Neural progenitor cell (in vitro differentiated cells): ENCODE measurements around the gene ACD. TPM values are rescaled to one million over a fixed set of nuclear protein-coding genes. Genes with fewer than 3 reads are reported as not detected.

Experiments
- DNase-seq: peaks from one replicate; pipeline ENCODE4 v3.0.0-alpha.2; 2016; ENCODE audit warnings: low spot score
- H2AFZ ChIP-seq: fragments of 200-600 bp; sonication (generic); replicated peaks from 2 replicates; pipeline ENCODE4 v1.6.1; 2016; ENCODE audit warnings: antibody characterized with exemption
- H3F3A ChIP-seq: fragments of 200-600 bp; sonication (generic); 2 replicates; pipeline ENCODE4 v1.6.1; 2016; ENCODE audit warnings: antibody characterized with exemption, low read depth
- H3K27ac ChIP-seq: fragments of 200-600 bp; sonication (generic); 2 replicates; pipeline ENCODE4 v1.5.1; 2016; ENCODE audit warnings: mild to moderate bottlenecking
- H3K27me3 ChIP-seq: fragments of 200-600 bp; sonication (generic); 2 replicates; pipeline ENCODE4 v1.6.1; 2016; ENCODE audit warnings: mild to moderate bottlenecking, moderate library complexity
- H3K36me3 ChIP-seq: fragments of 200-600 bp; sonication (generic); 2 replicates; pipeline ENCODE4 v1.5.1; 2016
- H3K4me1 ChIP-seq: fragments of 200-600 bp; sonication (generic); 2 replicates; pipeline ENCODE4 v1.6.1; 2016; ENCODE audit warnings: mixed run types
- H3K4me2 ChIP-seq: fragments of 200-600 bp; sonication (generic); 2 replicates; pipeline ENCODE4 v1.6.1; 2016
- H3K4me3 ChIP-seq: fragments of 200-600 bp; sonication (generic); 2 replicates; pipeline ENCODE4 v1.5.1; 2016
- H3K79me2 ChIP-seq: fragments of 200-600 bp; sonication (generic); 2 replicates; pipeline ENCODE4 v1.6.1; 2016; ENCODE audit warnings: low read depth
- H3K9ac ChIP-seq: fragments of 200-600 bp; sonication (generic); 2 replicates; pipeline ENCODE4 v1.6.1; 2016
- H3K9me3 ChIP-seq: fragments of 200-600 bp; sonication (generic); 2 replicates; pipeline ENCODE4 v1.5.1; 2016; ENCODE audit warnings: low read depth
- H4K20me1 ChIP-seq: fragments of 200-600 bp; sonication (generic); 2 replicates; pipeline ENCODE4 v1.6.1; 2016; ENCODE audit warnings: low read depth
- H3K27ac Mint-ChIP-seq: 3 replicates; pipeline ENCODE4 v1.8.0; 2021; ENCODE audit warnings: mixed read lengths
- H3K27me3 Mint-ChIP-seq: 2 replicates; pipeline ENCODE4 v1.8.0; 2022; ENCODE audit warnings: low read depth, mild to moderate bottlenecking, inconsistent platforms, moderate library complexity, mixed read lengths; ENCODE audit not compliant: insufficient read depth
- H3K36me3 Mint-ChIP-seq: 3 replicates; pipeline ENCODE4 v1.8.0; 2021; ENCODE audit warnings: mixed read lengths
- H3K4me1 Mint-ChIP-seq: 3 replicates; pipeline ENCODE4 v1.8.0; 2021; ENCODE audit warnings: mixed read lengths
- H3K4me3 Mint-ChIP-seq: 3 replicates; pipeline ENCODE4 v1.8.0; 2021; ENCODE audit warnings: mild to moderate bottlenecking, moderate library complexity, mixed read lengths
- H3K9me3 Mint-ChIP-seq: 3 replicates; pipeline ENCODE4 v1.8.0; 2020; ENCODE audit warnings: mixed read lengths
- CTCF ChIP-seq: fragments of 200-600 bp; sonication (generic); IDR thresholded peaks from 2 replicates; pipeline ENCODE4 v1.5.1; 2017; ENCODE audit warnings: antibody characterized with exemption, mild to moderate bottlenecking
- EZH2 ChIP-seq: fragments of 200-600 bp; sonication (generic); IDR thresholded peaks from 2 replicates; pipeline ENCODE4 v1.6.1; 2017; ENCODE audit warnings: antibody characterized with exemption, mild to moderate bottlenecking, moderate library complexity
- EZH2phosphoT487 ChIP-seq: fragments of 200-600 bp; sonication (generic); IDR thresholded peaks from 2 replicates; pipeline ENCODE4 v1.6.1; 2017; ENCODE audit warnings: antibody characterized with exemption
- total RNA-seq: library from RNA; depleted of rRNA; stranded (reverse); fragments of >200 nt; gene quantifications from 2 replicates; pipeline ENCODE4 v1.2.3, GENCODE V29; 2015; ENCODE audit warnings: low replicate concordance

Gene ACD
- total RNA-seq, 1 donor from 2014 or later = 11.5 TPM

- peak overlapping the region; percentile 43 for H3K4me3 Mint-ChIP-seq
- no peak overlapping the region for H3K4me3 ChIP-seq
These were observed 5.6 kb downstream of the ACD start for GRCh38 chr16:67654403-67654911.

GRCh38 chr16:67653789-67654402 lies 6.2 kb downstream of the ACD start:
- Histone ChIP-seq H3K79me2 (peaks cover 2% of the 10 kb centered on the region), H3K4me2 (peak overlapping the region; percentile 83), H3K4me3 (peak overlapping the region; percentile 46), H4K20me1 (peaks cover 69% of the 10 kb centered on the region), H3K27ac (no peak overlapping the region), H3K4me1 (peaks cover 7% of the 10 kb centered on the region), H3K36me3 (no peaks in the 10 kb centered on the region), H3F3A (peaks cover 8% of the 10 kb centered on the region), H3K9me3 (no peaks in the 10 kb centered on the region), H2AFZ (no peak overlapping the region), H3K9ac (no peak overlapping the region), H3K27me3 (peaks cover 36% of the 10 kb centered on the region)
- Mint-ChIP-seq H3K27ac (no peak overlapping the region), H3K36me3 (no peaks in the 10 kb centered on the region), H3K27me3 (peaks cover 37% of the 10 kb centered on the region), H3K4me3 (peak overlapping the region; percentile 91), H3K9me3 (no peaks in the 10 kb centered on the region), H3K4me1 (peaks cover 10% of the 10 kb centered on the region)
- DNase-seq = no peak
- TF ChIP-seq EZH2 = no peak
- no peak for TF ChIP-seq CTCF
- no peak for TF ChIP-seq EZH2phosphoT487

More at GRCh38 chr16:67654403-67654911, 5.6 kb downstream of the ACD start:
- Mint-ChIP-seq H3K36me3 (no peaks in the 10 kb centered on the region), H3K27ac (no peak overlapping the region), H3K27me3 (peaks cover 37% of the 10 kb centered on the region), H3K9me3 (no peaks in the 10 kb centered on the region), H3K4me1 (peaks cover 10% of the 10 kb centered on the region)
- Histone ChIP-seq H4K20me1 (peaks cover 74% of the 10 kb centered on the region), H3K9ac (no peak overlapping the region), H3K27me3 (peaks cover 33% of the 10 kb centered on the region), H3K4me1 (peaks cover 10% of the 10 kb centered on the region), H3K36me3 (no peaks in the 10 kb centered on the region), H3K27ac (no peak overlapping the region), H3F3A (peaks cover 8% of the 10 kb centered on the region), H3K4me2 (no peak overlapping the region), H3K79me2 (peaks cover 8% of the 10 kb centered on the region), H2AFZ (no peak overlapping the region), H3K9me3 (no peaks in the 10 kb centered on the region)
- no peak for DNase-seq
- TF ChIP-seq CTCF (no peak), EZH2phosphoT487 (no peak), EZH2 (no peak)

- Histone ChIP-seq H3K9ac (no peak overlapping the region), H3K27ac (no peak overlapping the region), H3K4me2 (peak overlapping the region; percentile 83), H3K36me3 (no peaks in the 10 kb centered on the region), H3K4me1 (peaks cover 7% of the 10 kb centered on the region), H3F3A (peaks cover 8% of the 10 kb centered on the region), H3K79me2 (no peaks in the 10 kb centered on the region), H3K4me3 (peak overlapping the region; percentile 46), H3K27me3 (peaks cover 42% of the 10 kb centered on the region), H4K20me1 (peaks cover 62% of the 10 kb centered on the region), H3K9me3 (no peaks in the 10 kb centered on the region), H2AFZ (no peak overlapping the region)
- Mint-ChIP-seq H3K27me3 (peaks cover 37% of the 10 kb centered on the region), H3K36me3 (no peaks in the 10 kb centered on the region), H3K27ac (no peak overlapping the region), H3K4me1 (peaks cover 10% of the 10 kb centered on the region), H3K9me3 (no peaks in the 10 kb centered on the region), H3K4me3 (peak overlapping the region; percentile 91)
- DNase-seq = peak; percentile 51
- TF ChIP-seq CTCF (peak; percentile 40), EZH2phosphoT487 (peak; percentile 69), EZH2 (peak; percentile 78)
These were observed 6.8 kb downstream of the ACD start for GRCh38 chr16:67653128-67653788.
